ENCODE results near the gene RABGAP1L.

GRCh38 chr1:174417921-174418320, 258.6 kb downstream of the RABGAP1L start:
- TF ChIP-seq, protein P1, sequence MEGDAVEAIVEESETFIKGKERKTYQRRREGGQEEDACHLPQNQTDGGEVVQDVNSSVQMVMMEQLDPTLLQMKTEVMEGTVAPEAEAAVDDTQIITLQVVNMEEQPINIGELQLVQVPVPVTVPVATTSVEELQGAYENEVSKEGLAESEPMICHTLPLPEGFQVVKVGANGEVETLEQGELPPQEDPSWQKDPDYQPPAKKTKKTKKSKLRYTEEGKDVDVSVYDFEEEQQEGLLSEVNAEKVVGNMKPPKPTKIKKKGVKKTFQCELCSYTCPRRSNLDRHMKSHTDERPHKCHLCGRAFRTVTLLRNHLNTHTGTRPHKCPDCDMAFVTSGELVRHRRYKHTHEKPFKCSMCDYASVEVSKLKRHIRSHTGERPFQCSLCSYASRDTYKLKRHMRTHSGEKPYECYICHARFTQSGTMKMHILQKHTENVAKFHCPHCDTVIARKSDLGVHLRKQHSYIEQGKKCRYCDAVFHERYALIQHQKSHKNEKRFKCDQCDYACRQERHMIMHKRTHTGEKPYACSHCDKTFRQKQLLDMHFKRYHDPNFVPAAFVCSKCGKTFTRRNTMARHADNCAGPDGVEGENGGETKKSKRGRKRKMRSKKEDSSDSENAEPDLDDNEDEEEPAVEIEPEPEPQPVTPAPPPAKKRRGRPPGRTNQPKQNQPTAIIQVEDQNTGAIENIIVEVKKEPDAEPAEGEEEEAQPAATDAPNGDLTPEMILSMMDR (IDR thresholded peaks at IDR 0.05): no peak
- TF ChIP-seq EP300 (IDR thresholded peaks at IDR 0.05) (no peak), POLR2A (IDR thresholded peaks at IDR 0.05) (no peak)
